ENCODE results near the gene ADGRD1.

GRCh38 chr12:130958557-130959140 lies 4.9 kb downstream of the ADGRD1 start:
- TF ChIP-seq, protein P1, sequence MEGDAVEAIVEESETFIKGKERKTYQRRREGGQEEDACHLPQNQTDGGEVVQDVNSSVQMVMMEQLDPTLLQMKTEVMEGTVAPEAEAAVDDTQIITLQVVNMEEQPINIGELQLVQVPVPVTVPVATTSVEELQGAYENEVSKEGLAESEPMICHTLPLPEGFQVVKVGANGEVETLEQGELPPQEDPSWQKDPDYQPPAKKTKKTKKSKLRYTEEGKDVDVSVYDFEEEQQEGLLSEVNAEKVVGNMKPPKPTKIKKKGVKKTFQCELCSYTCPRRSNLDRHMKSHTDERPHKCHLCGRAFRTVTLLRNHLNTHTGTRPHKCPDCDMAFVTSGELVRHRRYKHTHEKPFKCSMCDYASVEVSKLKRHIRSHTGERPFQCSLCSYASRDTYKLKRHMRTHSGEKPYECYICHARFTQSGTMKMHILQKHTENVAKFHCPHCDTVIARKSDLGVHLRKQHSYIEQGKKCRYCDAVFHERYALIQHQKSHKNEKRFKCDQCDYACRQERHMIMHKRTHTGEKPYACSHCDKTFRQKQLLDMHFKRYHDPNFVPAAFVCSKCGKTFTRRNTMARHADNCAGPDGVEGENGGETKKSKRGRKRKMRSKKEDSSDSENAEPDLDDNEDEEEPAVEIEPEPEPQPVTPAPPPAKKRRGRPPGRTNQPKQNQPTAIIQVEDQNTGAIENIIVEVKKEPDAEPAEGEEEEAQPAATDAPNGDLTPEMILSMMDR (IDR thresholded peaks at IDR 0.05; ENCODE audit: low read depth, low read length, poor library complexity, severe bottlenecking): no peak
- no peak for TF ChIP-seq EZH2phosphoT487 (IDR thresholded peaks at IDR 0.05; ENCODE audit: borderline replicate concordance, low read length)
